ENCODE measurements around the gene FERMT1. TPM values are rescaled to one million over a fixed set of nuclear protein-coding genes. Genes with fewer than 3 reads are reported as not detected.

Gene FERMT1
- total RNA-seq: not detected

- Mint-ChIP-seq H3K27me3 (ENCODE audit: low read depth) (peaks cover 48% of the 10 kb centered on the region), H3K4me1 (ENCODE audit: low read depth) (peaks cover 14% of the 10 kb centered on the region), H3K36me3 (ENCODE audit: low read depth) (no peaks in the 10 kb centered on the region), H3K27ac (no peak within 1 kb of the TSS), H3K9me3 (ENCODE audit: insufficient read depth) (no peaks in the 10 kb centered on the region), H3K4me3 (peak within 1 kb of the TSS; percentile 41)
- DNase-seq (peak; percentile 22), ATAC-seq (peak; percentile 91)
- ChIA-PET CTCF (no interaction called here), POLR2A (no interaction called here)
Observed at GRCh38 chr20:6122873-6123648, at the start of gene FERMT1. Gene FERMT1, minus strand, starts transcription at chr20:6123030. Its CDS starts 3,476 bp downstream, at chr20:6119554.

- H3K4me1 Mint-ChIP-seq (ENCODE audit: low read depth): no peaks in the 10 kb centered on the region
- H3K27me3 Mint-ChIP-seq (ENCODE audit: low read depth): no peaks in the 10 kb centered on the region
- POLR2A ChIA-PET: no interaction called here
- CTCF ChIA-PET: no interaction called here
- no peak overlapping the region for H3K27ac Mint-ChIP-seq
- DNase-seq: no peak
- no peak overlapping the region for H3K4me3 Mint-ChIP-seq
- H3K9me3 Mint-ChIP-seq (ENCODE audit: insufficient read depth): no peaks in the 10 kb centered on the region
- H3K36me3 Mint-ChIP-seq (ENCODE audit: low read depth): no peaks in the 10 kb centered on the region
- ATAC-seq: no peak
Observed at GRCh38 chr20:6169251-6169650, 46.4 kb upstream of the FERMT1 start.

GRCh38 chr20:6168204-6168603 lies 45.4 kb upstream of the FERMT1 start:
- Mint-ChIP-seq H3K27me3 (ENCODE audit: low read depth) (no peaks in the 10 kb centered on the region), H3K27ac (no peak overlapping the region), H3K9me3 (ENCODE audit: insufficient read depth) (no peaks in the 10 kb centered on the region), H3K4me1 (ENCODE audit: low read depth) (no peaks in the 10 kb centered on the region), H3K4me3 (no peak overlapping the region), H3K36me3 (ENCODE audit: low read depth) (no peaks in the 10 kb centered on the region)
- ATAC-seq (no peak), DNase-seq (no peak)
- ChIA-PET POLR2A (no interaction called here), CTCF (no interaction called here)

- ChIA-PET POLR2A (no interaction called here), CTCF (no interaction called here)
- no peak overlapping the region for H3K4me3 Mint-ChIP-seq
- no peaks in the 10 kb centered on the region for H3K27me3 Mint-ChIP-seq (ENCODE audit: low read depth)
- no peaks in the 10 kb centered on the region for H3K9me3 Mint-ChIP-seq (ENCODE audit: insufficient read depth)
- DNase-seq (no peak), ATAC-seq (no peak)
- H3K36me3 Mint-ChIP-seq (ENCODE audit: low read depth): no peaks in the 10 kb centered on the region
- H3K27ac Mint-ChIP-seq: no peak overlapping the region
- H3K4me1 Mint-ChIP-seq (ENCODE audit: low read depth): no peaks in the 10 kb centered on the region
Observed at GRCh38 chr20:6165346-6165745, 42.5 kb upstream of the FERMT1 start.

- Mint-ChIP-seq H3K36me3 (ENCODE audit: low read depth) (no peaks in the 10 kb centered on the region), H3K27ac (no peak overlapping the region), H3K27me3 (ENCODE audit: low read depth) (no peaks in the 10 kb centered on the region), H3K4me1 (ENCODE audit: low read depth) (no peaks in the 10 kb centered on the region), H3K4me3 (no peak overlapping the region), H3K9me3 (ENCODE audit: insufficient read depth) (no peaks in the 10 kb centered on the region)
- POLR2A ChIA-PET: no interaction called here
- ATAC-seq: no peak
- CTCF ChIA-PET: no interaction called here
- DNase-seq: no peak
Observed at GRCh38 chr20:6164421-6165341, 41.9 kb upstream of the FERMT1 start.

GRCh38 chr20:6160736-6161135 lies 37.9 kb upstream of the FERMT1 start:
- H3K36me3 Mint-ChIP-seq (ENCODE audit: low read depth): no peaks in the 10 kb centered on the region
- H3K27ac Mint-ChIP-seq: no peak overlapping the region
- no peaks in the 10 kb centered on the region for H3K4me1 Mint-ChIP-seq (ENCODE audit: low read depth)
- DNase-seq: no peak
- peaks cover 10% of the 10 kb centered on the region for H3K9me3 Mint-ChIP-seq (ENCODE audit: insufficient read depth)
- no peak overlapping the region for H3K4me3 Mint-ChIP-seq
- POLR2A ChIA-PET: no interaction called here
- CTCF ChIA-PET: no interaction called here
- H3K27me3 Mint-ChIP-seq (ENCODE audit: low read depth): no peaks in the 10 kb centered on the region
- no peak for ATAC-seq

GRCh38 chr20:6157345-6157744 lies 34.5 kb upstream of the FERMT1 start:
- Mint-ChIP-seq H3K4me3 (no peak overlapping the region), H3K9me3 (ENCODE audit: insufficient read depth) (peaks cover 10% of the 10 kb centered on the region), H3K27ac (no peak overlapping the region), H3K4me1 (ENCODE audit: low read depth) (no peaks in the 10 kb centered on the region), H3K36me3 (ENCODE audit: low read depth) (no peaks in the 10 kb centered on the region), H3K27me3 (ENCODE audit: low read depth) (peaks cover 5% of the 10 kb centered on the region)
- no peak for DNase-seq
- CTCF ChIA-PET: no interaction called here
- POLR2A ChIA-PET: no interaction called here
- ATAC-seq: no peak

- POLR2A ChIA-PET: no interaction called here
- H3K4me1 Mint-ChIP-seq (ENCODE audit: low read depth): no peaks in the 10 kb centered on the region
- no peaks in the 10 kb centered on the region for H3K36me3 Mint-ChIP-seq (ENCODE audit: low read depth)
- no peak overlapping the region for H3K4me3 Mint-ChIP-seq
- CTCF ChIA-PET: no interaction called here
- no peak for DNase-seq
- peaks cover 10% of the 10 kb centered on the region for H3K9me3 Mint-ChIP-seq (ENCODE audit: insufficient read depth)
- peaks cover 5% of the 10 kb centered on the region for H3K27me3 Mint-ChIP-seq (ENCODE audit: low read depth)
- ATAC-seq: no peak
- H3K27ac Mint-ChIP-seq: no peak overlapping the region
Observed at GRCh38 chr20:6152777-6153176, 29.9 kb upstream of the FERMT1 start.

- no peak overlapping the region for H3K4me3 Mint-ChIP-seq
- CTCF ChIA-PET: no interaction called here
- H3K9me3 Mint-ChIP-seq (ENCODE audit: insufficient read depth): no peaks in the 10 kb centered on the region
- no peak overlapping the region for H3K27ac Mint-ChIP-seq
- no peak for DNase-seq
- ATAC-seq: no peak
- H3K36me3 Mint-ChIP-seq (ENCODE audit: low read depth): no peaks in the 10 kb centered on the region
- POLR2A ChIA-PET: no interaction called here
- H3K27me3 Mint-ChIP-seq (ENCODE audit: low read depth): peaks cover 3% of the 10 kb centered on the region
- H3K4me1 Mint-ChIP-seq (ENCODE audit: low read depth): no peaks in the 10 kb centered on the region
Observed at GRCh38 chr20:6148073-6148472, 25.2 kb upstream of the FERMT1 start.

GRCh38 chr20:6142348-6142993 lies 19.6 kb upstream of the FERMT1 start:
- Mint-ChIP-seq H3K27ac (no peak overlapping the region), H3K36me3 (ENCODE audit: low read depth) (no peaks in the 10 kb centered on the region), H3K4me3 (no peak overlapping the region), H3K27me3 (ENCODE audit: low read depth) (no peaks in the 10 kb centered on the region), H3K4me1 (ENCODE audit: low read depth) (no peaks in the 10 kb centered on the region), H3K9me3 (ENCODE audit: insufficient read depth) (no peaks in the 10 kb centered on the region)
- ChIA-PET POLR2A (interaction anchor here (0.7 kb wide), 1 partner anchor 606 kb away, joined by 3 read pairs; no protein-coding TSS in a partner anchor), CTCF (no interaction called here)
- ATAC-seq (peak; percentile 61), DNase-seq (peak; percentile 68)

- no peaks in the 10 kb centered on the region for H3K4me1 Mint-ChIP-seq (ENCODE audit: low read depth)
- DNase-seq (peak; percentile 21), ATAC-seq (no peak)
- peaks cover 4% of the 10 kb centered on the region for H3K27me3 Mint-ChIP-seq (ENCODE audit: low read depth)
- CTCF ChIA-PET: interaction anchor here (0.8 to 0.9 kb wide), 2 partner anchors 8 to 10 kb away, joined by 3 read pairs; no protein-coding TSS in a partner anchor
- H3K27ac Mint-ChIP-seq: no peak overlapping the region
- H3K4me3 Mint-ChIP-seq: no peak overlapping the region
- POLR2A ChIA-PET: no interaction called here
- no peaks in the 10 kb centered on the region for H3K9me3 Mint-ChIP-seq (ENCODE audit: insufficient read depth)
- H3K36me3 Mint-ChIP-seq (ENCODE audit: low read depth): no peaks in the 10 kb centered on the region
Observed at GRCh38 chr20:6140947-6141346, 18.1 kb upstream of the FERMT1 start.

- no peak overlapping the region for H3K27ac Mint-ChIP-seq
- ATAC-seq: no peak
Observed at GRCh38 chr20:6135347-6135746, 12.5 kb upstream of the FERMT1 start.

More at GRCh38 chr20:6135347-6135746, 12.5 kb upstream of the FERMT1 start:
- H3K9me3 Mint-ChIP-seq (ENCODE audit: insufficient read depth): no peaks in the 10 kb centered on the region
- peaks cover 6% of the 10 kb centered on the region for H3K27me3 Mint-ChIP-seq (ENCODE audit: low read depth)
- ChIA-PET POLR2A (no interaction called here), CTCF (no interaction called here)
- H3K4me3 Mint-ChIP-seq: no peak overlapping the region
- H3K4me1 Mint-ChIP-seq (ENCODE audit: low read depth): no peaks in the 10 kb centered on the region
- H3K36me3 Mint-ChIP-seq (ENCODE audit: low read depth): no peaks in the 10 kb centered on the region
- no peak for DNase-seq

Measured in activated CD8-positive, alpha-beta T cell treated with anti-CD3 and anti-CD28 coated beads, Interleukin-2, amount 10 ng/mL, durations not matched to agents 7 days and 5 days (primary cell).